ENCODE measurements around the gene TMEM69.

- TF ChIP-seq CTCF (conservative IDR thresholded peaks at IDR 0.05) (no peak), ZFX (IDR thresholded peaks at IDR 0.05) (no peak)
These were observed 3.6 kb upstream of the TMEM69 start for GRCh38 chr1:45684402-45684801.

All from C4-2B (cell line).